Cardiac septum (tissue), 1 donor: Measurements from ENCODE around the gene C11orf91. TPM values are rescaled to one million over a fixed set of nuclear protein-coding genes. Genes with fewer than 3 reads are reported as not detected.

Experiments used
- DNase-seq: peaks from one replicate; pipeline ENCODE4 v3.0.0-alpha.2; 2020; ENCODE audit warnings: low spot score
- intact Hi-C: fragments of 100-400 bp; cut with DNase I; formaldehyde crosslinking; loops from one replicate; pipeline ENCODE4 v1.14.0; 2022
- total RNA-seq: library from RNA; stranded (reverse); fragmentation: NEBNext Ultra II Directional; extraction: Animal tissue kit (Norgen Biotek cat#: 25700); gene quantifications from one replicate; pipeline ENCODE4 v1.2.1, GENCODE V29; 2021
- donor health status: DM: no; HTN: no; CAD: no.

Gene C11orf91
- total RNA-seq, 1 donor from 2014 or later, result 1.4 TPM

DNA sequence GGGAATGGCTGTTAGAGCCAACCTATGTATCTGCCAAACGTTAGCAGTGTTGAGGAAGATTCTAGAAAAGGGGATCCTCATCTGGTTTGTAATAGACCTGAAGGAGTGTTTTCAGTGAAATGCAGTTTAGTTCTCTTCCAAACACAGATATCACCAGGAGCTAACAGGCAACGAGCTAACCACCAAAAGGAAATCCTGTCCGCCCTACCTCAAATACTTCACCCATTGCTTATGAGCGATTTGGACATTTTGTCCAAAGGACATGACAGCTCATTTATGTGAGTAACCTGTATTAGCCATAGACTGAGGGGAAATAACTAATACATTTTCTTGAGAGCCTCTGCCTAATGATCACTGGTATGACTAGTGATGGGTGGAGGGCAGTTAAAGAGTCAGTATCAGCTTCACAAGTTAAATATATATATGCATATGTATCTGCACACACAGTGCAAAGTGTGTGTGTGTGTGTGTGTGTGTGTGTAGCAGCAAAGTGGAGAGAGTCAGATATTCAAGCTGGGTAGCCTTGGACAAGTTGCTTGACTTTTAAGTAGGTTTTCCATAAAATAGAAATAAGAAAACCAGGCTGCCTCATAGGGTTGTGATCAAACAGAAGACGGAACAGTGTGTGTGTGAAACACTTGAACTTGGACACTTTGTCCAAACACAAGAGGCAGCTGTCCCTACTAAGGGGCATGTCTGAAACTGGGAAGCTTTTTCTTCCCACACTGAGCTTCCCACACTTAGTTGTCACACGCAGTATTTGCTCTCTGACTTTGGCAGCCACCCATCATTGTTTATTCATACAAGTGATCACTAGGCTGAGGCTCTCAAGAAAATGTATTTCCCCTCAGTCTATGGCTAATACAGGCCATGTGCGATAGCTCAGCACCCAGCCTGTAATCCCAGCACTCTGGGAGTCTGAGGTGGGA lies 940 bp upstream of the C11orf91 start:
- no peak for DNase-seq
- intact Hi-C loops, result loop anchor here (1.0 to 5.0 kb wide), 3 partner anchors 22 to 444 kb away; partner anchors contain the start of gene HIPK3

GRCh38 chr11:33700063-33700501 lies 544 bp downstream of the C11orf91 start:
- no peak for DNase-seq
- intact Hi-C loops, result loop anchor here (2.0 to 5.0 kb wide), 2 partner anchors 35 to 443 kb away; partner anchors contain the start of gene HIPK3

DNA sequence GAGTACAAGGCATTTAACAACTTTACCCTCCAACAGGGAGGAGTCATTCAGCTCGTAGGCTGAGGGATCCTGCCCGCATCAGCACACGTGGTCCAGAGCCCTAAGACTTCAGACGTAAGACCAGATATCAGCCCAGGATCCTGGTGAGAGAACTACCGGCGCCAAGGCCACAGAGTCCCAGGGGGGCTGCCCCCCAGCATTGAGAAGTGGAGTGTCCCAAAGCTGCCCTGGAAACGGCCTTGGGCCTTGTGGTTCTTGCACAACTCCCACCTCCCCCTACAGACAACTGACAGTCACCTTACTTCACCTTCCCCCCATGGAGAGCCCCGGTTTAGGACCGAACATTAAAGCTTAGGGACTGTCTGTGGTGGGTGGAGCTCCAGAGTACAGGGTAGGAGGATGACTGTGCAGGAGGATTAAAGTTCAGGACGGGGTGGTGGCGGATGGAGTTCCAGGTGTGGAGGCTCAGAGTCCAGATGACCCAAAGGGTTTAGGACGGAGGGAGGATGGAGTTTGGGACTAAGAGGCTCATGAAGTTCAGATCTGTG lies 1.0 kb downstream of the C11orf91 start:
- no peak for DNase-seq
- intact Hi-C loops, result loop anchor here (2.0 to 5.0 kb wide), 2 partner anchors 35 to 442 kb away; partner anchors contain the start of gene HIPK3

DNA sequence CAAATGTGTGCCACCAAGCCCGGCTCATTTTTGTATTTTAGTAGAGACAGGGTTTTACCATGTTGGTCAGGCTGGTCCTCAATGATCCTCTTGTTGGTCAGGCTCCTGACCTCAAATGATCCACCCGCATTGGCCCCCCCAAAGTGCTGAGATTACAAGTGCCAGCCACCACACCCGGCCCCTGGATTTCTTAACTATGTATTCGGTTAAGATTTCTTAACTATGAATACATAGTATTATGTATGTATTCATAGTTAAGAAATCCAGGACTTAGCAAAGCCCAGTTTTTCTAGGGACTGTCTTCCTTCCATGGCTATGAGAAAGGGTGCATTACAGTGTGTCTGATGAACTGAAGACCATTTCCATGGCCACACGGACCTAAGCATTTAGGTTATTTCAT lies 1.7 kb downstream of the C11orf91 start:
- DNase-seq, result no peak
- intact Hi-C loops, result no loop called here

DNA sequence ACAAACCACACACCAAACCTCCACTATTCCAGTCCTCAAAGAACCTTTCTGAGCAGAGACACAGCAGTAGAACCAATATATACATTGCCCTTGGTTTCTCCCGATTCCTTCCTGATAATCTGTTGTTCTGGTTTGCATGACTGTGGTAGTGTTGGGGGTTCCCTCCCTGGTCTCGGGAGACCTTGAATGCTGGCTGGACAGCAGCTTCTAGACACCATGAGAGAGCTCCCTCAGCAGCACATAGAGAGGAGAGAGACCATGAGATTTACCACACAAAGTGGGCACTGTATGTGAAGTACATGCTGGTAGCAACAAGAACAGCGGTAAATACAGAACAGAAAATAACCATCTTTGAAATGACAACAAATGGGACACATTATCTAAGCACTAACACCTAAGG lies 2.6 kb downstream of the C11orf91 start:
- DNase-seq, result no peak
- intact Hi-C loops, result no loop called here

GRCh38 chr11:33696931-33697638 lies 3.5 kb downstream of the C11orf91 start:
- no peak for DNase-seq
- intact Hi-C loops, result no loop called here

GRCh38 chr11:33696411-33696810 lies 4.2 kb downstream of the C11orf91 start:
- intact Hi-C loops, result no loop called here

GRCh38 chr11:33695051-33695566 lies 5.5 kb downstream of the C11orf91 start:
- DNase-seq, result no peak
- intact Hi-C loops, result no loop called here

More at GRCh38 chr11:33696411-33696810, 4.2 kb downstream of the C11orf91 start:
- no peak for DNase-seq

GRCh38 chr11:33694346-33695050 lies 6.1 kb downstream of the C11orf91 start:
- no peak for DNase-seq
- intact Hi-C loops, result no loop called here

DNA sequence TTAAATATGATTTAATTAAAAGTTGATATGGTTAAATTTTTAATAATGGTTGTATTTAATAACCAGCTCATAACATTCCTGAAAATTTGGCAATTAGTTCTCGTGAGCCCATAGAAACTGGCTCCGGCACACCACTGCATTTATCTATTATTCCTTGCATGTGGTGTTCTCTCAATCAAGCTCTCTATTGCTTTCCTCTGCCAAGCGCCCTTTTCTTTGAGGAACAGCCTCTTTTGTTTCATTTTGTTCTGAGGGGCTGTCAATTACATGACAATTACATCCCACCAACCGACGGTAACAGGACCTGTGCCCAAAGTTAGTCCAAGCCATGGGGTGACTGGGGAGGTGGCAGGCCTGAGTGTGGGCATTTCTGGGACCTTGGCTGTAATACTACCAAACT lies 8.1 kb downstream of the C11orf91 start:
- DNase-seq, result no peak
- intact Hi-C loops, result no loop called here

GRCh38 chr11:33692013-33692504 lies 8.6 kb downstream of the C11orf91 start:
- intact Hi-C loops, result no loop called here
- no peak for DNase-seq

DNA sequence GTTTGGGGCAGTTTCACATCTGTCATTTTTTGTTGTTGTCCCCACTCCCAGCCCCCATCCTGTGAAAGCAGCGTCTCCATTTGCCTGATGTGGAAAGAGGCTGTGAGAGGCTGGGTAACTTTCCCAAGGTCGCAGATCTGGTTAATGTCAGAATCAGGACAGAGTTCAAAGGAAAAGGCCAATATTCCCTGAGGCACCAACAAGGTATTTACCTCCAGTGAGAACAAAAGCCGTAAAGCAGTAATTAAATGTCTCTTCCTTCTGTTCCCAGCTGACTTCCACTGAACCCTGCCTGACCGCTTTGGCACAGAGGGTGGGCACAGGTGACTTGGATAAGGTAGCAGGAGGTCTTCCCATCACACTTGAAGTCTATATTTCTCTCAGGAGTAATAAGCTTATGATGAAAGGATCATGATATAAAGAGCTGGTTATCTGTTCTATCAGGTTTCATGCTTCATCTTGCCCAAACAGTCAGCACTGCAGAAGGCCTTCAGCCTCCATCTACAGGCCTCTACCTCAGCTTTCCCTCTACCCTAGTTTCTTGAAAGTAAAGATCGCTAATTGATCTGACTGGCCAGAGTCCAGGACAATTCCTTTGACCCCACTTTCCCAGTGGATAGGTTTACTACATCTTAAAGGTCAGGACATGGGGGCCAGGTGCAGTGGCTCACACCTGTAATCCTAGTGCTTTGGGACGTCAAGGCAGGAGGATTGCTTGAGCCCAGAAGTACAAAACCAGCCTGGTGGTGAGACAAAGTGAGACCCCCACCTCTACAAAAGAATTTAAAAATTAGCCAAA lies 9.4 kb downstream of the C11orf91 start:
- intact Hi-C loops, result loop anchor here (2.0 kb wide), 1 partner anchor 44 kb away; no protein-coding TSS in a partner anchor
- DNase-seq, result no peak

GRCh38 chr11:33690290-33691065 lies 10.1 kb downstream of the C11orf91 start:
- DNase-seq, result peak; percentile 86

GRCh38 chr11:33689501-33689900 lies 11.1 kb downstream of the C11orf91 start:
- DNase-seq, result no peak
- intact Hi-C loops, result loop anchor here (2.0 to 5.0 kb wide), 2 partner anchors 147 to 523 kb away; no protein-coding TSS in a partner anchor

More at GRCh38 chr11:33690290-33691065, 10.1 kb downstream of the C11orf91 start:
- intact Hi-C loops, result loop anchor here (1.0 to 2.0 kb wide), 2 partner anchors 33 to 44 kb away; no protein-coding TSS in a partner anchor

- intact Hi-C loops, result loop anchor here (2.0 to 5.0 kb wide), 2 partner anchors 147 to 522 kb away; no protein-coding TSS in a partner anchor
Measured at GRCh38 chr11:33689085-33689484, 11.5 kb downstream of the C11orf91 start.

DNA sequence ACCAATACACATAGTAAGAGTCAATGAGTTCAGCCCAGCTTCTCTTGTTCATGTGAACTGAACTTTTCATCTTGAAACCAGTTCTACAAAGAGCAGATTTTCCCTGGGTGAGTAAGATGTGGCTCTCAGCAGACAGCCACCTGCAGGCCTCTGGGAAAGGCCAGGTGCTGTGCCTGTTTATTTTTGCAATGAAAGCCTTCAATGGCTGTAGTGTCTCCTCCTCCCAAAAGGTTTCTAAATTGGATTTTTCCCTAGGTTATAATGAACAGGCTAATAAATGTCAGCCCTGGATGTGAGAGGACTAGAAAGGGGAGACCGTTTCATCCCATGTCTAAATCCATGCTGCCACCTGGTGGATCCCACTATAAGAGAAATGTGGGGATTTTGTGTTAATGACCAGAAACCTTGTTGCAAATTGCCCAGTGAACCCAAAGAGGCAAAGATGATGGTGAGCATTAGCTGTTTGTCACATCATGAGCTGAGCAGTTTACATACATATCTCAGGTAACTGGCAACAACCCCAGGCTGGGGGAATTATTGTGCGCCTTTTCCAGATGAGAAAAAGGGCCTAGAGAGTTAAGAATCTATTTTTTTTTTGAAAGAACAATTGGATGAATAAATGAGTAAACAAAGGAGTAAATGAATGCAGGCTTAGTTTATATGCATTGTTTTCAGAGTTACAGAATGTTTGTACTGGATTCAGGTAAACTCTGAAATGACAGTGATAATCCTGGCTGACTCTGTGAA lies 12.7 kb downstream of the C11orf91 start:
- intact Hi-C loops, result loop anchor here (2.0 to 5.0 kb wide), 3 partner anchors 146 to 521 kb away; no protein-coding TSS in a partner anchor
- DNase-seq, result no peak

More at GRCh38 chr11:33689085-33689484, 11.5 kb downstream of the C11orf91 start:
- DNase-seq, result no peak
